ENCODE measurements around the gene MAML3. TPM values are rescaled to one million over a fixed set of nuclear protein-coding genes. Genes with fewer than 3 reads are reported as not detected.

Gene MAML3
- total RNA-seq, 2 donors from 2014 or later, result 29.2 to 32.2 TPM

DNA sequence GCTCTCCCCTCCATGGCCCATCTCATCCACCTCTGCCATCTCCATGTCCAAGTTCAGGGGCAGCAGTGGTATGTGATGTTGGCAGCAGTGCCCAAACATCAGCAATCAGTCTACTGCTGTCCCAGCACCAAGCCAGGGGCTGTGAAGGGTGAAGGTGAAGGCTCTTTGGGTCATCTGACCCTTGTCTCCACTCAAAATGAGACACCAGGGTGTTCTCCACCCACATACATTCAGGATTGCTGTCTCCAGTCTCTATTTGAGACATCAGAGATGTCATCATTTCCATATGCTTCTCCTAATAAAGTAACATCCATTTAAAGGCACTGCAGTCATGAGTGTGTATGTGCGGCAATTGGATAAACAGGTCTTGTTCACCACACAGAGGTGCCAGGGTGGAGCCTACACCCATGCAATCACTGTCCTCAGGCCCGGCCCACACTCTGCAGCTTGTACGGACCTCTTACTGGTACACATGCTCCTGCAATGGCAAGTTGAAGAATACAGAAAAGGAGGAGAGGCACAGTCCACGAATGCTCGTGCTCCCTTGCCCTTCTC, 22.2 kb downstream of the MAML3 start:
- H3K36me3 ChIP-seq (ENCODE audit: control insufficient read depth, insufficient read depth, low read length), result peaks cover 32% of the 10 kb centered on the region
- Mint-ChIP-seq H3K27ac (no peak overlapping the region), H3K27me3 (ENCODE audit: insufficient read depth) (no peaks in the 10 kb centered on the region), H3K4me3 (no peak overlapping the region), H3K9me3 (no peaks in the 10 kb centered on the region), H3K4me1 (peaks cover 37% of the 10 kb centered on the region), H3K36me3 (ENCODE audit: low read depth) (peaks cover 3% of the 10 kb centered on the region)
- no peaks in the 10 kb centered on the region for H3K9me3 ChIP-seq (ENCODE audit: control insufficient read depth, low read length)
- 75 to 94% methylated on average over 2 to 5 of the region's 5 CpGs for WGBS, 2 experiments (ENCODE audit: insufficient coverage in 1 of 2, insufficient read length in 1 of 2)
- no peak overlapping the region for H3K9ac ChIP-seq (ENCODE audit: extremely low read depth, low read length, poor library complexity, severe bottlenecking)
- H3K27me3 ChIP-seq (ENCODE audit: control insufficient read depth, insufficient read depth, low read length, poor library complexity, severe bottlenecking), result no peaks in the 10 kb centered on the region
- H3K27ac ChIP-seq (ENCODE audit: low read depth, low read length), result no peak overlapping the region
- no peak for DNase-seq
- TF ChIP-seq, protein P1, sequence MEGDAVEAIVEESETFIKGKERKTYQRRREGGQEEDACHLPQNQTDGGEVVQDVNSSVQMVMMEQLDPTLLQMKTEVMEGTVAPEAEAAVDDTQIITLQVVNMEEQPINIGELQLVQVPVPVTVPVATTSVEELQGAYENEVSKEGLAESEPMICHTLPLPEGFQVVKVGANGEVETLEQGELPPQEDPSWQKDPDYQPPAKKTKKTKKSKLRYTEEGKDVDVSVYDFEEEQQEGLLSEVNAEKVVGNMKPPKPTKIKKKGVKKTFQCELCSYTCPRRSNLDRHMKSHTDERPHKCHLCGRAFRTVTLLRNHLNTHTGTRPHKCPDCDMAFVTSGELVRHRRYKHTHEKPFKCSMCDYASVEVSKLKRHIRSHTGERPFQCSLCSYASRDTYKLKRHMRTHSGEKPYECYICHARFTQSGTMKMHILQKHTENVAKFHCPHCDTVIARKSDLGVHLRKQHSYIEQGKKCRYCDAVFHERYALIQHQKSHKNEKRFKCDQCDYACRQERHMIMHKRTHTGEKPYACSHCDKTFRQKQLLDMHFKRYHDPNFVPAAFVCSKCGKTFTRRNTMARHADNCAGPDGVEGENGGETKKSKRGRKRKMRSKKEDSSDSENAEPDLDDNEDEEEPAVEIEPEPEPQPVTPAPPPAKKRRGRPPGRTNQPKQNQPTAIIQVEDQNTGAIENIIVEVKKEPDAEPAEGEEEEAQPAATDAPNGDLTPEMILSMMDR (conservative IDR thresholded peaks at IDR 0.05), result no peak
- no peak overlapping the region for H3K4me3 ChIP-seq (ENCODE audit: low read length)
- no peaks in the 10 kb centered on the region for H3K4me1 ChIP-seq (ENCODE audit: control insufficient read depth, insufficient read depth, low read length)

- H3K27me3 ChIP-seq (ENCODE audit: control insufficient read depth, insufficient read depth, low read length, poor library complexity, severe bottlenecking), result no peaks in the 10 kb centered on the region
- H3K27me3 Mint-ChIP-seq (ENCODE audit: insufficient read depth), result no peaks in the 10 kb centered on the region
- peaks cover 35% of the 10 kb centered on the region for H3K4me1 Mint-ChIP-seq
- peaks cover 32% of the 10 kb centered on the region for H3K36me3 ChIP-seq (ENCODE audit: control insufficient read depth, insufficient read depth, low read length)
- TF ChIP-seq, protein P1 (conservative IDR thresholded peaks at IDR 0.05), result no peak
- no peak for DNase-seq
- peaks cover 3% of the 10 kb centered on the region for H3K4me1 ChIP-seq (ENCODE audit: control insufficient read depth, insufficient read depth, low read length)
- no peak overlapping the region for H3K4me3 Mint-ChIP-seq
- H3K9ac ChIP-seq (ENCODE audit: extremely low read depth, low read length, poor library complexity, severe bottlenecking), result no peak overlapping the region
- WGBS, 2 experiments (ENCODE audit: insufficient coverage in 1 of 2, insufficient read length in 1 of 2), result 98% methylated on average over 2 of the region's 2 CpGs; no CpG with 5 or more reads in 1 of the 2 experiments
- no peak overlapping the region for H3K27ac ChIP-seq (ENCODE audit: low read depth, low read length)
- H3K4me3 ChIP-seq (ENCODE audit: low read length), result no peak overlapping the region
- no peaks in the 10 kb centered on the region for H3K9me3 Mint-ChIP-seq
- no peak overlapping the region for H3K27ac Mint-ChIP-seq
- H3K9me3 ChIP-seq (ENCODE audit: control insufficient read depth, low read length), result no peaks in the 10 kb centered on the region
- H3K36me3 Mint-ChIP-seq (ENCODE audit: low read depth), result peaks cover 6% of the 10 kb centered on the region
Observed at GRCh38 chr4:140130677-140131076, 23.3 kb downstream of the MAML3 start.

DNA sequence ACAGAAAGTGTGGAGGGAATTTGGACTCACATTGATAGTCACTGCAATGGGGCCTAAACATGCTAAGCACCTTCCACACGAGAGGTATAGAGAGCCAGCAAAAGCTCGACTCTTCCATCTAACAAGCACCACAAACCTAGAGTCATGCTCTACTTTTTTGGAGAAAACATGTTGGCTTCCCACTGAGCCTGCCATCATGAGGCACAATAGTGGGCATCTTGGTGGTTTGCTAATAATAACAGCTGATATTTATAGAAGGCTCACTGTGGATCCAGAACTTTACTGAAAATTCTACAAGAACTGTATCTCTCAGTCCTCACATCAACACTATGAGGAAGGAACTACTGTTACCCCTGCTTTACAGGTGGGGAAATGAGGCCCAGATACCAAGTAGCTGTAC, 26.6 kb downstream of the MAML3 start:
- Mint-ChIP-seq H3K27ac (no peak overlapping the region), H3K4me1 (peaks cover 25% of the 10 kb centered on the region), H3K9me3 (peaks cover 3% of the 10 kb centered on the region), H3K4me3 (no peak overlapping the region), H3K27me3 (ENCODE audit: insufficient read depth) (no peaks in the 10 kb centered on the region), H3K36me3 (ENCODE audit: low read depth) (peaks cover 10% of the 10 kb centered on the region)
- peaks cover 3% of the 10 kb centered on the region for H3K4me1 ChIP-seq (ENCODE audit: control insufficient read depth, insufficient read depth, low read length)
- H3K9ac ChIP-seq (ENCODE audit: extremely low read depth, low read length, poor library complexity, severe bottlenecking), result no peak overlapping the region
- no peaks in the 10 kb centered on the region for H3K9me3 ChIP-seq (ENCODE audit: control insufficient read depth, low read length)
- H3K4me3 ChIP-seq (ENCODE audit: low read length), result no peak overlapping the region
- TF ChIP-seq, protein P1 (conservative IDR thresholded peaks at IDR 0.05), result no peak
- no peaks in the 10 kb centered on the region for H3K27me3 ChIP-seq (ENCODE audit: control insufficient read depth, insufficient read depth, low read length, poor library complexity, severe bottlenecking)
- WGBS, 2 experiments (ENCODE audit: insufficient coverage in 1 of 2, insufficient read length in 1 of 2), result 91% methylated on average over 2 of the region's 2 CpGs; no CpG with 5 or more reads in 1 of the 2 experiments
- peaks cover 22% of the 10 kb centered on the region for H3K36me3 ChIP-seq (ENCODE audit: control insufficient read depth, insufficient read depth, low read length)
- no peak overlapping the region for H3K27ac ChIP-seq (ENCODE audit: low read depth, low read length)
- DNase-seq, result no peak
